ENCODE results near the gene ARMH1.
A peak's percentile ranks its signal among the peaks of the same experiment; 100 is the strongest.
"Not testable (repeated sequence)": the region's sequence is repeated elsewhere in the genome, so short reads cannot be mapped to it uniquely, and the experiment has no call there.

The ARMH1 gene

GRCh38 chr1:44738953-44739306 is 64.4 kb downstream of the ARMH1 start:
- no CpG with 5 or more reads among the region's 1 CpG for WGBS (ENCODE audit: insufficient coverage)
- Histone ChIP-seq H3K4me3 (ENCODE audit: control insufficient read depth in 1 of 7, extremely low read depth in 1 of 7, insufficient read depth in 4 of 7, low read depth in 2 of 7, low read length in 6 of 7) (peak overlapping the region in 6 of 7 experiments; percentile 74 to 95 (median 88)), H3K27ac (ENCODE audit: insufficient read depth in 1 of 2, low read depth in 1 of 2, low read length in 2 of 2, poor library complexity in 1 of 2, severe bottlenecking in 2 of 2) (peak overlapping the region; percentile 76 to 91), H3K4me1 (ENCODE audit: control extremely low read depth in 1 of 4, control insufficient read depth in 4 of 4, insufficient read depth in 4 of 4, low read length in 3 of 4) (peaks cover 9 to 17% (median 13%) of the 10 kb centered on the region in 4 experiments)
- ChIA-PET CTCF (interaction anchor here (1.2 kb wide), 1 partner anchor 58 kb away, joined by 4 read pairs; no protein-coding TSS in a partner anchor), POLR2A (interaction anchor here (1.9 kb wide), 1 partner anchor 8 kb away, joined by 12 read pairs; the partner anchor contains the start of gene RNU5D-1)
- DNase-seq; H3K27me3 ChIP-seq (replicated peaks in 2 of 5; ENCODE audit: control insufficient read depth in 4 of 5, insufficient read depth in 5 of 5, low read length in 4 of 5); H3K36me3 ChIP-seq (ENCODE audit: control insufficient read depth in 4 of 4, insufficient read depth in 4 of 4, low read length in 3 of 4); H3K9me3 ChIP-seq (ENCODE audit: control extremely low read depth in 1 of 5, control insufficient read depth in 4 of 5, insufficient read depth in 2 of 5, low read depth in 1 of 5, low read length in 4 of 5): not testable (repeated sequence)

GRCh38 chr1:44739307-44740178 is 65.0 kb downstream of the ARMH1 start, which contains the start of gene KIF2C:
KIF2C (plus strand) TSS chr1:44739837; CDS start chr1:44739933, 96 bp downstream.
- peaks cover 0 to 15% (median 2%) of the 10 kb centered on the region in 4 experiments for H3K36me3 ChIP-seq (ENCODE audit: control insufficient read depth in 4 of 4, insufficient read depth in 4 of 4, low read length in 3 of 4)
- no peaks in the 10 kb centered on the region for H3K9me3 ChIP-seq (ENCODE audit: control extremely low read depth in 1 of 5, control insufficient read depth in 4 of 5, insufficient read depth in 2 of 5, low read depth in 1 of 5, low read length in 4 of 5)
- H3K27ac ChIP-seq (ENCODE audit: insufficient read depth in 1 of 2, low read depth in 1 of 2, low read length in 2 of 2, poor library complexity in 1 of 2, severe bottlenecking in 2 of 2): peak within 1 kb of the TSS; percentile 76 to 91
- 0% methylated on average over 48 of the region's 57 CpGs for WGBS (ENCODE audit: insufficient coverage)
- H3K4me1 ChIP-seq (ENCODE audit: control extremely low read depth in 1 of 4, control insufficient read depth in 4 of 4, insufficient read depth in 4 of 4, low read length in 3 of 4): peaks cover 9 to 17% (median 13%) of the 10 kb centered on the region in 4 experiments
- no peaks in the 10 kb centered on the region for H3K27me3 ChIP-seq (replicated peaks in 2 of 5; ENCODE audit: control insufficient read depth in 4 of 5, insufficient read depth in 5 of 5, low read length in 4 of 5)
- ChIA-PET CTCF (interaction anchor here (0.6 to 1.2 kb wide), 3 partner anchors 13 to 248 kb away, joined by 3 to 4 read pairs (median 3); no protein-coding TSS in a partner anchor), POLR2A (interaction anchor here (1.0 to 1.9 kb wide), 2 partner anchors 8 to 18 kb away, joined by 4 to 12 read pairs; partner anchors contain the start of gene RNU5D-1)
- DNase-seq: peak; percentile 97 to 99 (median 98)
- peak within 1 kb of the TSS; percentile 68 to 95 (median 88) for H3K4me3 ChIP-seq (ENCODE audit: control insufficient read depth in 1 of 7, extremely low read depth in 1 of 7, insufficient read depth in 4 of 7, low read depth in 2 of 7, low read length in 6 of 7)

- H3K9me3 ChIP-seq (ENCODE audit: control extremely low read depth in 1 of 5, control insufficient read depth in 4 of 5, insufficient read depth in 2 of 5, low read depth in 1 of 5, low read length in 4 of 5): no peaks in the 10 kb centered on the region
- H3K36me3 ChIP-seq (ENCODE audit: control insufficient read depth in 4 of 4, insufficient read depth in 4 of 4, low read length in 3 of 4): peaks cover 0 to 16% (median 2%) of the 10 kb centered on the region in 4 experiments
- ChIA-PET CTCF (interaction anchor here (1.0 kb wide), 1 partner anchor 12 kb away, joined by 3 read pairs; no protein-coding TSS in a partner anchor), POLR2A (interaction anchor here (1.0 to 1.9 kb wide), 2 partner anchors 9 to 19 kb away, joined by 4 to 12 read pairs; partner anchors contain the start of gene RNU5D-1)
- no peak for DNase-seq
- 6% methylated on average over 12 of the region's 14 CpGs for WGBS (ENCODE audit: insufficient coverage)
- no peaks in the 10 kb centered on the region for H3K27me3 ChIP-seq (replicated peaks in 2 of 5; ENCODE audit: control insufficient read depth in 4 of 5, insufficient read depth in 5 of 5, low read length in 4 of 5)
- H3K4me3 ChIP-seq (ENCODE audit: control insufficient read depth in 1 of 7, extremely low read depth in 1 of 7, insufficient read depth in 4 of 7, low read depth in 2 of 7, low read length in 6 of 7): peak overlapping the region; percentile 68 to 95 (median 88)
- H3K27ac ChIP-seq (ENCODE audit: insufficient read depth in 1 of 2, low read depth in 1 of 2, low read length in 2 of 2, poor library complexity in 1 of 2, severe bottlenecking in 2 of 2): peak overlapping the region in 1 of 2 experiments; percentile 91
- H3K4me1 ChIP-seq (ENCODE audit: control extremely low read depth in 1 of 4, control insufficient read depth in 4 of 4, insufficient read depth in 4 of 4, low read length in 3 of 4): peaks cover 9 to 17% (median 13%) of the 10 kb centered on the region in 4 experiments
These were observed 65.7 kb downstream of the ARMH1 start for GRCh38 chr1:44740179-44740617.

- ChIA-PET CTCF (interaction anchor here (0.9 to 2.3 kb wide), 3 partner anchors 12 to 42 kb away, joined by 3 to 7 read pairs (median 4); partner anchors contain the start of gene RNU5D-1), POLR2A (interaction anchor here (1.3 to 2.2 kb wide), 2 partner anchors 12 to 21 kb away, joined by 8 read pairs; partner anchors contain the start of gene RNU5D-1)
- peaks cover 0 to 38% (median 5%) of the 10 kb centered on the region in 4 experiments for H3K36me3 ChIP-seq (ENCODE audit: control insufficient read depth in 4 of 4, insufficient read depth in 4 of 4, low read length in 3 of 4)
- no peak for DNase-seq
- peaks cover 9 to 17% (median 13%) of the 10 kb centered on the region in 4 experiments for H3K4me1 ChIP-seq (ENCODE audit: control extremely low read depth in 1 of 4, control insufficient read depth in 4 of 4, insufficient read depth in 4 of 4, low read length in 3 of 4)
- H3K27ac ChIP-seq (ENCODE audit: insufficient read depth in 1 of 2, low read depth in 1 of 2, low read length in 2 of 2, poor library complexity in 1 of 2, severe bottlenecking in 2 of 2): peak overlapping the region in 1 of 2 experiments; percentile 32
- no peaks in the 10 kb centered on the region for H3K27me3 ChIP-seq (replicated peaks in 2 of 5; ENCODE audit: control insufficient read depth in 4 of 5, insufficient read depth in 5 of 5, low read length in 4 of 5)
- H3K9me3 ChIP-seq (ENCODE audit: control extremely low read depth in 1 of 5, control insufficient read depth in 4 of 5, insufficient read depth in 2 of 5, low read depth in 1 of 5, low read length in 4 of 5): no peaks in the 10 kb centered on the region
- H3K4me3 ChIP-seq (ENCODE audit: control insufficient read depth in 1 of 7, extremely low read depth in 1 of 7, insufficient read depth in 4 of 7, low read depth in 2 of 7, low read length in 6 of 7): no peak overlapping the region
- no CpG with 5 or more reads among the region's 1 CpG for WGBS (ENCODE audit: insufficient coverage)
These were observed 68.7 kb downstream of the ARMH1 start for GRCh38 chr1:44743211-44743610.

GRCh38 chr1:44747878-44748277 is 73.4 kb downstream of the ARMH1 start:
- Histone ChIP-seq H3K27me3 (replicated peaks in 2 of 5; ENCODE audit: control insufficient read depth in 4 of 5, insufficient read depth in 5 of 5, low read length in 4 of 5) (no peaks in the 10 kb centered on the region), H3K4me3 (ENCODE audit: control insufficient read depth in 1 of 7, extremely low read depth in 1 of 7, insufficient read depth in 4 of 7, low read depth in 2 of 7, low read length in 6 of 7) (no peak overlapping the region), H3K36me3 (ENCODE audit: control insufficient read depth in 4 of 4, insufficient read depth in 4 of 4, low read length in 3 of 4) (peaks cover 5 to 56% (median 14%) of the 10 kb centered on the region in 4 experiments), H3K4me1 (ENCODE audit: control extremely low read depth in 1 of 4, control insufficient read depth in 4 of 4, insufficient read depth in 4 of 4, low read length in 3 of 4) (no peaks in the 10 kb centered on the region), H3K27ac (ENCODE audit: insufficient read depth in 1 of 2, low read depth in 1 of 2, low read length in 2 of 2, poor library complexity in 1 of 2, severe bottlenecking in 2 of 2) (no peak overlapping the region), H3K9me3 (ENCODE audit: control extremely low read depth in 1 of 5, control insufficient read depth in 4 of 5, insufficient read depth in 2 of 5, low read depth in 1 of 5, low read length in 4 of 5) (no peaks in the 10 kb centered on the region)
- no peak for DNase-seq
- WGBS (ENCODE audit: insufficient coverage): 87% methylated on average over 2 of the region's 3 CpGs
- ChIA-PET POLR2A (interaction anchor here (0.5 to 1.0 kb wide), 2 partner anchors 27 to 52 kb away, joined by 4 read pairs; partner anchors contain the start of gene PLK3), CTCF (interaction anchor here (0.8 to 1.8 kb wide), 7 partner anchors 11 to 558 kb away, joined by 3 to 6 read pairs (median 4); partner anchors contain the start of gene RNU5D-1)

GRCh38 chr1:44757420-44757819 is 82.9 kb downstream of the ARMH1 start:
- 75% methylated on average over 1 of the region's 2 CpGs for WGBS (ENCODE audit: insufficient coverage)
- DNase-seq: no peak
- H3K36me3 ChIP-seq (ENCODE audit: control insufficient read depth in 4 of 4, insufficient read depth in 4 of 4, low read length in 3 of 4): peaks cover 19 to 87% (median 57%) of the 10 kb centered on the region in 4 experiments
- CTCF ChIA-PET: no interaction called here
- H3K4me3 ChIP-seq (ENCODE audit: control insufficient read depth in 1 of 7, extremely low read depth in 1 of 7, insufficient read depth in 4 of 7, low read depth in 2 of 7, low read length in 6 of 7): no peak overlapping the region
- POLR2A ChIA-PET: no interaction called here
- H3K4me1 ChIP-seq (ENCODE audit: control extremely low read depth in 1 of 4, control insufficient read depth in 4 of 4, insufficient read depth in 4 of 4, low read length in 3 of 4): peaks cover 0 to 3% (median 0%) of the 10 kb centered on the region in 4 experiments
- no peaks in the 10 kb centered on the region for H3K9me3 ChIP-seq (ENCODE audit: control extremely low read depth in 1 of 5, control insufficient read depth in 4 of 5, insufficient read depth in 2 of 5, low read depth in 1 of 5, low read length in 4 of 5)
- no peak overlapping the region for H3K27ac ChIP-seq (ENCODE audit: insufficient read depth in 1 of 2, low read depth in 1 of 2, low read length in 2 of 2, poor library complexity in 1 of 2, severe bottlenecking in 2 of 2)
- no peaks in the 10 kb centered on the region for H3K27me3 ChIP-seq (replicated peaks in 2 of 5; ENCODE audit: control insufficient read depth in 4 of 5, insufficient read depth in 5 of 5, low read length in 4 of 5)

Data from common myeloid progenitor, CD34-positive (primary cell).